GM19328 (cell line): ENCODE data around the gene F2.
"Not testable (repeated sequence)": the region's sequence is repeated elsewhere in the genome, so short reads cannot be mapped to it uniquely, and the experiment has no call there.

Experiments
- ATAC-seq: cut with Tn5 transposase; IDR thresholded peaks from one replicate; pipeline ENCODE4 v1.9.1; 2021; ENCODE audit warnings: mild to moderate bottlenecking, moderate library complexity; ENCODE audit not compliant: unreplicated experiment

F2 gene

GRCh38 chr11:46712874-46713576, 6.0 kb upstream of the F2 start:
- no peak for ATAC-seq

GRCh38 chr11:46717825-46718154, 1.2 kb upstream of the F2 start:
- not testable (repeated sequence) for ATAC-seq

GRCh38 chr11:46718155-46719019, 626 bp upstream of the F2 start:
- no peak for ATAC-seq

GRCh38 chr11:46719543-46720218, 668 bp downstream of the F2 start:
- ATAC-seq, result no peak

- ATAC-seq, result no peak
Measured at GRCh38 chr11:46721286-46721685, 2.3 kb downstream of the F2 start.

- no peak for ATAC-seq
Measured at GRCh38 chr11:46722566-46723358, 3.7 kb downstream of the F2 start.

GRCh38 chr11:46723359-46723680, 4.3 kb downstream of the F2 start:
- ATAC-seq, result no peak

GRCh38 chr11:46724088-46724487, 5.1 kb downstream of the F2 start:
- ATAC-seq, result no peak

GRCh38 chr11:46725338-46726205, 6.6 kb downstream of the F2 start:
- no peak for ATAC-seq

GRCh38 chr11:46726206-46726862, 7.3 kb downstream of the F2 start:
- ATAC-seq, result no peak

- ATAC-seq, result no peak
Measured at GRCh38 chr11:46727952-46728658, 9.1 kb downstream of the F2 start.

- no peak for ATAC-seq
Measured at GRCh38 chr11:46728659-46729040, 9.6 kb downstream of the F2 start.

GRCh38 chr11:46729110-46730027, 10.4 kb downstream of the F2 start:
- ATAC-seq, result no peak

GRCh38 chr11:46731545-46731944, 12.5 kb downstream of the F2 start:
- ATAC-seq, result no peak

GRCh38 chr11:46733234-46733633, 14.2 kb downstream of the F2 start:
- no peak for ATAC-seq

- no peak for ATAC-seq
Measured at GRCh38 chr11:46736146-46736545, 17.1 kb downstream of the F2 start.

- ATAC-seq, result no peak
Measured at GRCh38 chr11:46736615-46737014, 17.6 kb downstream of the F2 start.

GRCh38 chr11:46737699-46738098, 18.7 kb downstream of the F2 start:
- ATAC-seq, result no peak
